SK-N-SH treated with all-trans-retinoic acid at 6 μM for 48 hours (cell line): ENCODE results near the gene CLIC5.
A peak's percentile ranks its signal among the peaks of the same experiment; 100 is the strongest.

ENCODE experiments used
- ATAC-seq: fragments of 200-7000 bp; cut with Tn5 transposase; 3 replicates; pipeline ENCODE4 v1.9.1; 2020; ENCODE audit warnings: mild to moderate bottlenecking, moderate library complexity
- ARNTL ChIP-seq: fragments of 450-650 bp; formaldehyde crosslinking; IDR thresholded peaks from 2 replicates; pipeline ENCODE4 v1.5.0; 2020; ENCODE audit warnings: low read depth, mild to moderate bottlenecking, moderate library complexity, borderline replicate concordance
- BACH2 ChIP-seq: fragments of 250-450 bp; sonication (Bioruptor Pico); IDR thresholded peaks from 2 replicates; pipeline ENCODE4 v1.9.0; 2021; ENCODE audit warnings: mild to moderate bottlenecking, borderline replicate concordance
- CREB5 ChIP-seq: fragments of 250-450 bp; sonication (Bioruptor Pico); IDR thresholded peaks from 2 replicates; pipeline ENCODE4 v1.5.1; 2020; ENCODE audit warnings: low read depth, mild to moderate bottlenecking, moderate library complexity
- CSDC2 ChIP-seq: fragments of 250-450 bp; sonication (Bioruptor Pico); IDR thresholded peaks from 2 replicates; pipeline ENCODE4 v1.5.0; 2020; ENCODE audit warnings: mild to moderate bottlenecking, moderate library complexity
- CSRNP3 ChIP-seq: fragments of 250-450 bp; sonication (Bioruptor Pico); IDR thresholded peaks from 2 replicates; pipeline ENCODE4 v1.5.1; 2021; ENCODE audit warnings: mild to moderate bottlenecking, moderate library complexity
- ESRRG ChIP-seq: fragments of 250-450 bp; sonication (Bioruptor Pico); IDR thresholded peaks from 2 replicates; pipeline ENCODE4 v1.6.1; 2021; ENCODE audit warnings: mild to moderate bottlenecking
- GLIS3 ChIP-seq: fragments of 250-450 bp; sonication (Bioruptor Pico); IDR thresholded peaks from 2 replicates; pipeline ENCODE4 v1.5.0; 2020; ENCODE audit warnings: mild to moderate bottlenecking, moderate library complexity
- ISL1 ChIP-seq: fragments of 250-450 bp; sonication (Bioruptor Pico); IDR thresholded peaks from 2 replicates; pipeline ENCODE4 v2.1.2; 2022; ENCODE audit warnings: mild to moderate bottlenecking, moderate library complexity
- OSR1 ChIP-seq: fragments of 250-450 bp; sonication (Bioruptor Pico); IDR thresholded peaks from 2 replicates; pipeline ENCODE4 v1.8.0; 2022; ENCODE audit warnings: moderate library complexity, mild to moderate bottlenecking, inconsistent platforms
- PATZ1 ChIP-seq: fragments of 250-450 bp; sonication (Bioruptor Pico); IDR thresholded peaks from 2 replicates; pipeline ENCODE4 v1.8.0; 2020; ENCODE audit warnings: mild to moderate bottlenecking, moderate library complexity, borderline replicate concordance
- POU6F1 ChIP-seq: fragments of 250-450 bp; sonication (Bioruptor Pico); IDR thresholded peaks from 2 replicates; pipeline ENCODE4 v1.8.0; 2021; ENCODE audit warnings: low read depth, mild to moderate bottlenecking, moderate library complexity, borderline replicate concordance
- PPARA ChIP-seq: fragments of 250-450 bp; sonication (Bioruptor Pico); IDR thresholded peaks from 2 replicates; pipeline ENCODE4 v1.5.0; 2020; ENCODE audit warnings: mild to moderate bottlenecking, borderline replicate concordance
- RARB ChIP-seq: fragments of 250-450 bp; sonication (Bioruptor Pico); IDR thresholded peaks from 2 replicates; pipeline ENCODE4 v1.8.0; 2021; ENCODE audit warnings: mild to moderate bottlenecking, moderate library complexity
- SNAI2 ChIP-seq: fragments of 250-450 bp; sonication (Bioruptor Pico); IDR thresholded peaks from 2 replicates; pipeline ENCODE4 v1.5.0; 2020; ENCODE audit warnings: mild to moderate bottlenecking, moderate library complexity
- TCF4 ChIP-seq: fragments of 250-450 bp; sonication (Bioruptor Pico); IDR thresholded peaks from 2 replicates; pipeline ENCODE4 v1.8.0; 2021; ENCODE audit warnings: mild to moderate bottlenecking, moderate library complexity, borderline replicate concordance
- TSHZ2 ChIP-seq: fragments of 250-450 bp; sonication (Bioruptor Pico); IDR thresholded peaks from 2 replicates; pipeline ENCODE4 v1.5.0; 2020; ENCODE audit warnings: mild to moderate bottlenecking, moderate library complexity
- ZC3H10 ChIP-seq: fragments of 250-450 bp; sonication (Bioruptor Pico); IDR thresholded peaks from 2 replicates; pipeline ENCODE4 v1.5.1; 2021; ENCODE audit warnings: mild to moderate bottlenecking, moderate library complexity
- ZFP3 ChIP-seq: fragments of 250-450 bp; sonication (Bioruptor Pico); IDR thresholded peaks from 2 replicates; pipeline ENCODE4 v1.5.0; 2020; ENCODE audit warnings: mild to moderate bottlenecking, moderate library complexity
- ZFP30 ChIP-seq: fragments of 450-650 bp; formaldehyde crosslinking; IDR thresholded peaks from 2 replicates; pipeline ENCODE4 v1.5.0; 2022; ENCODE audit warnings: mild to moderate bottlenecking, moderate library complexity
- ZNF565 ChIP-seq: fragments of 450-650 bp; formaldehyde crosslinking; conservative IDR thresholded peaks from 2 replicates; pipeline ENCODE4 v1.5.0; 2020; ENCODE audit warnings: low read depth, mild to moderate bottlenecking, moderate library complexity
- ZNF70 ChIP-seq: fragments of 450-650 bp; formaldehyde crosslinking; IDR thresholded peaks from 2 replicates; pipeline ENCODE4 v1.5.0; 2020; ENCODE audit warnings: mild to moderate bottlenecking, moderate library complexity

CLIC5 gene

GRCh38 chr6:46046558-46047174 is 31.0 kb upstream of the CLIC5 start:
- ATAC-seq, result no peak
- TF ChIP-seq ISL1 (CRISPR knock-in tag) (no peak), RARB (no peak), BACH2 (no peak), ZFP3 (no peak)

- no peak for TF ChIP-seq POU6F1 (CRISPR knock-in tag)
- TF ChIP-seq ZNF565 (CRISPR knock-in tag), result no peak
- TF ChIP-seq CSRNP3, result no peak
- TF ChIP-seq GLIS3, result no peak
- no peak for TF ChIP-seq SNAI2 (CRISPR knock-in tag)
- TF ChIP-seq ESRRG (CRISPR knock-in tag), result no peak
- TF ChIP-seq PPARA (CRISPR knock-in tag), result no peak
- no peak for TF ChIP-seq ZFP3
- no peak for TF ChIP-seq CSDC2
- TF ChIP-seq ZNF70, result no peak
- no peak for TF ChIP-seq ZFP30 (CRISPR knock-in tag)
- TF ChIP-seq TCF4 (CRISPR knock-in tag), result no peak
- TF ChIP-seq ARNTL (CRISPR knock-in tag), result no peak
- no peak for TF ChIP-seq OSR1 (CRISPR knock-in tag)
- no peak for TF ChIP-seq BACH2
- TF ChIP-seq ZC3H10, result no peak
- no peak for TF ChIP-seq PATZ1 (CRISPR knock-in tag)
- TF ChIP-seq, all 23 proteins: peak for 0
- no peak for ATAC-seq
Measured at GRCh38 chr6:46044881-46045617, 29.4 kb upstream of the CLIC5 start.

- TF ChIP-seq TSHZ2 (CRISPR knock-in tag), result no peak
- TF ChIP-seq CSRNP3, result no peak
- TF ChIP-seq CREB5 (CRISPR knock-in tag), result no peak
- peak; percentile 82 for ATAC-seq
Measured at GRCh38 chr6:46042355-46042999, 26.8 kb upstream of the CLIC5 start.
